Lung (tissue), 12 donors: Measurements from ENCODE around the gene PLCB4. TPM values are rescaled to one million over a fixed set of nuclear protein-coding genes. Genes with fewer than 3 reads are reported as not detected.

ENCODE experiments used
- ATAC-seq: fragments of 200-7000 bp; cut with Tn5 transposase; one replicate; pipeline ENCODE4 v1.9.1; 2020; ENCODE audit warnings: moderate number of reproducible peaks; ENCODE audit not compliant: insufficient read depth, low FRiP score
- DNase-seq, 3 donors: peaks; one replicate each; pipeline ENCODE4 v3.0.0-alpha.2; 2013 to 2017
- H3K27ac ChIP-seq, 2 donors: one replicate each; pipeline ENCODE4 v1.5.1; 2013; ENCODE audit warnings: mild to moderate bottlenecking in 2 of 2, moderate library complexity in 2 of 2, control low read depth in 1 of 2, inconsistent platforms in 1 of 2, low read depth in 1 of 2, low read length in 1 of 2
- H3K27me3 ChIP-seq, 3 donors: one replicate each; pipeline ENCODE4 v1.5.1; 2013; ENCODE audit warnings: low read length in 2 of 3; ENCODE audit not compliant: control insufficient read depth in 3 of 3, insufficient read depth in 3 of 3
- H3K36me3 ChIP-seq, 4 donors: one replicate each; pipeline ENCODE4 v1.5.1; 2013; ENCODE audit warnings: low read length in 4 of 4, mild to moderate bottlenecking in 1 of 4, moderate library complexity in 1 of 4; ENCODE audit not compliant: control insufficient read depth in 4 of 4, insufficient read depth in 4 of 4
- H3K4me1 ChIP-seq, 5 donors: one replicate each; pipeline ENCODE4 v1.5.1; 2013; ENCODE audit warnings: low read length in 5 of 5, mild to moderate bottlenecking in 2 of 5, moderate library complexity in 1 of 5; ENCODE audit not compliant: control insufficient read depth in 5 of 5, insufficient read depth in 5 of 5
- H3K4me3 ChIP-seq: one replicate; pipeline ENCODE4 v1.5.1; 2013; ENCODE audit warnings: mild to moderate bottlenecking, control low read depth, moderate library complexity
- H3K9ac ChIP-seq, 2 donors: one replicate each; pipeline ENCODE4 v1.5.1; 2013; ENCODE audit warnings: low read length in 2 of 2, control low read depth in 1 of 2; ENCODE audit not compliant: insufficient read depth in 1 of 2
- H3K9me3 ChIP-seq, 4 donors: one replicate each; pipeline ENCODE4 v1.5.1; 2013; ENCODE audit warnings: low read length in 3 of 4, mild to moderate bottlenecking in 1 of 4, moderate library complexity in 1 of 4; ENCODE audit not compliant: control insufficient read depth in 4 of 4, insufficient read depth in 3 of 4
- WGBS, 2 donors: extraction: QIAGEN DNeasy Blood & Tissue Kit; methylation state at CpG; one replicate each; pipeline ENCODE4 v1.1.7; 2013; 5-methylcytosine and 5-hydroxymethylcytosine counted together
- polyA plus RNA-seq, 2 donors: library from polyadenylated mRNA; stranded (reverse); fragments of 200-250 nt; gene quantifications; one replicate each; pipeline ENCODE4 v1.2.1, GENCODE V29; 2013
- total RNA-seq, 2 donors: library from RNA; depleted of rRNA in 1 of 2; stranded (reverse); fragments of >200 nt in 1 of 2; gene quantifications; one replicate each; pipeline ENCODE4 v1.2.1, GENCODE V29; 2014 to 2021
- TF ChIP-seq, protein P1 (sequence below): IDR thresholded peaks from 2 replicates; pipeline ENCODE4 v1.5.1; 2012; ENCODE audit warnings: mild to moderate bottlenecking; ENCODE audit errors: control extremely low read depth, extremely low read depth
- donor health status: control.
- donor health status: control.
- donor health status: Bipolar disorder and iron deficiency.
- donor health status: healthy.
- donor health status: DM: yes; HTN: yes; CAD: no.

PLCB4 gene
- total and polyA plus RNA-seq, 4 donors = 2.1 to 18.6 (median 5.6) TPM

GRCh38 chr20:9398882-9399281 is 330.0 kb downstream of the PLCB4 start:
- 89 to 93% methylated on average over 4 of the region's 4 CpGs for WGBS, 2 donors
- DNase-seq (no peak), ATAC-seq (no peak)

DNA sequence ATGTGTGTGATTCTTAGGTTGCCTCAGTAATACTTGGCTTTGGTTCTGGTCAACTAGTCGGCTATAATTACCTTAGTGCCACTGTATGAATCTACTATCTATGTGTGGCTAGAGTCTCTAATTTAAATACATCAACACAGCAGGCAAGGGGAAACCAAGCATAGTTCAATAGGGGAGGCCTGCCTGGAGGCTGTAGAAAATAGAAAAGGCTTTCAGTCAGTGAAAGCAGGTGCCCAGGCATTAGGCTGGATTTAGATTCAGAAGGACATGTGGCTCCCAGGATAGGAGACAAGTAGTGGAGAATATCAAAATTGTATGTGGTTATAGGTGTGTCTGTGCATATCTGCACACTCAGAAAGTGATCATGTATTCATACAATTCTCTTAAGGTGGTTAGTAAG is 330.4 kb downstream of the PLCB4 start:
- TF ChIP-seq, protein P1, sequence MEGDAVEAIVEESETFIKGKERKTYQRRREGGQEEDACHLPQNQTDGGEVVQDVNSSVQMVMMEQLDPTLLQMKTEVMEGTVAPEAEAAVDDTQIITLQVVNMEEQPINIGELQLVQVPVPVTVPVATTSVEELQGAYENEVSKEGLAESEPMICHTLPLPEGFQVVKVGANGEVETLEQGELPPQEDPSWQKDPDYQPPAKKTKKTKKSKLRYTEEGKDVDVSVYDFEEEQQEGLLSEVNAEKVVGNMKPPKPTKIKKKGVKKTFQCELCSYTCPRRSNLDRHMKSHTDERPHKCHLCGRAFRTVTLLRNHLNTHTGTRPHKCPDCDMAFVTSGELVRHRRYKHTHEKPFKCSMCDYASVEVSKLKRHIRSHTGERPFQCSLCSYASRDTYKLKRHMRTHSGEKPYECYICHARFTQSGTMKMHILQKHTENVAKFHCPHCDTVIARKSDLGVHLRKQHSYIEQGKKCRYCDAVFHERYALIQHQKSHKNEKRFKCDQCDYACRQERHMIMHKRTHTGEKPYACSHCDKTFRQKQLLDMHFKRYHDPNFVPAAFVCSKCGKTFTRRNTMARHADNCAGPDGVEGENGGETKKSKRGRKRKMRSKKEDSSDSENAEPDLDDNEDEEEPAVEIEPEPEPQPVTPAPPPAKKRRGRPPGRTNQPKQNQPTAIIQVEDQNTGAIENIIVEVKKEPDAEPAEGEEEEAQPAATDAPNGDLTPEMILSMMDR = no peak
- ATAC-seq = no peak
- H3K4me1 ChIP-seq = peaks cover 0 to 2% (median 0%) of the 10 kb centered on the region in 5 donors
- H3K36me3 ChIP-seq = peaks cover 0 to 15% (median 2%) of the 10 kb centered on the region in 4 donors
- no peak overlapping the region for H3K27ac ChIP-seq
- no peak for DNase-seq
- H3K27me3 ChIP-seq = no peaks in the 10 kb centered on the region
- WGBS, 2 donors = 82 to 100% methylated on average over 1 of the region's 1 CpG
- no peak overlapping the region for H3K9ac ChIP-seq
- H3K9me3 ChIP-seq = no peaks in the 10 kb centered on the region
- H3K4me3 ChIP-seq = no peak overlapping the region

More at GRCh38 chr20:9398882-9399281, 330.0 kb downstream of the PLCB4 start:
- Histone ChIP-seq H3K4me3 (no peak overlapping the region), H3K36me3 (peaks cover 0 to 15% (median 2%) of the 10 kb centered on the region in 4 donors), H3K4me1 (peaks cover 0 to 2% (median 0%) of the 10 kb centered on the region in 5 donors), H3K27me3 (no peaks in the 10 kb centered on the region), H3K9ac (no peak overlapping the region), H3K27ac (no peak overlapping the region), H3K9me3 (no peaks in the 10 kb centered on the region)
- TF ChIP-seq, protein P1 = no peak

GRCh38 chr20:9400171-9401025 is 331.5 kb downstream of the PLCB4 start:
- Histone ChIP-seq H3K27me3 (no peaks in the 10 kb centered on the region), H3K27ac (no peak overlapping the region), H3K9me3 (no peaks in the 10 kb centered on the region), H3K9ac (no peak overlapping the region), H3K4me1 (peaks cover 0 to 2% (median 0%) of the 10 kb centered on the region in 5 donors), H3K4me3 (no peak overlapping the region), H3K36me3 (peaks cover 0 to 15% (median under 1%) of the 10 kb centered on the region in 4 donors)
- 73 to 79% methylated on average over 4 of the region's 4 CpGs for WGBS, 2 donors
- no peak for DNase-seq
- TF ChIP-seq, protein P1 = no peak
- ATAC-seq = no peak
